Measurements from ENCODE around the gene MAGI2.

GRCh38 chr7:78912781-78913180 lies 540.7 kb downstream of the MAGI2 start:
- no peak for TF ChIP-seq POLR2AphosphoS5 (IDR thresholded peaks at IDR 0.05; ENCODE audit: low read depth, low read length)
- no peak for TF ChIP-seq POLR2A (IDR thresholded peaks at IDR 0.05; ENCODE audit: low read depth, low read length)
- TF ChIP-seq TAF1 (IDR thresholded peaks at IDR 0.05; ENCODE audit: low read depth, low read length), result no peak
- TF ChIP-seq SPI1 (IDR thresholded peaks at IDR 0.05; ENCODE audit: low read depth, low read length), result no peak
- TF ChIP-seq POU2F2 (IDR thresholded peaks at IDR 0.05; ENCODE audit: low read depth, low read length), result no peak

All from GM12891 (cell line).